Endodermal cell (in vitro differentiated cells): ENCODE measurements around the gene SPRR5. TPM values are rescaled to one million over a fixed set of nuclear protein-coding genes. Genes with fewer than 3 reads are reported as not detected.

ENCODE experiments used
- DNase-seq: peaks from one replicate; pipeline ENCODE4 v3.0.0-alpha.2; 2017
- H3K27ac ChIP-seq: 2 replicates; pipeline ENCODE4 v1.5.1; 2013; ENCODE audit warnings: mild to moderate bottlenecking, low read depth, low read length, moderate library complexity
- H3K27me3 ChIP-seq: 2 replicates; pipeline ENCODE4 v1.6.1; 2013; ENCODE audit warnings: mild to moderate bottlenecking, low read length, moderate library complexity; ENCODE audit not compliant: insufficient read depth, control insufficient read depth, poor library complexity, severe bottlenecking
- H3K36me3 ChIP-seq: 2 replicates; pipeline ENCODE4 v1.7.0; 2013; ENCODE audit warnings: mild to moderate bottlenecking, low read length, moderate library complexity; ENCODE audit not compliant: control insufficient read depth, insufficient read depth
- H3K4me1 ChIP-seq: one replicate; pipeline ENCODE4 v1.7.0; 2013; ENCODE audit warnings: low read length; ENCODE audit not compliant: control insufficient read depth, insufficient read depth
- H3K4me3 ChIP-seq: 2 replicates; pipeline ENCODE4 v1.5.1; 2013; ENCODE audit warnings: mild to moderate bottlenecking, low read length, moderate library complexity
- H3K9ac ChIP-seq: 2 replicates; pipeline ENCODE4 v1.6.1; 2013; ENCODE audit warnings: mild to moderate bottlenecking, low read length, moderate library complexity; ENCODE audit not compliant: poor library complexity, severe bottlenecking; ENCODE audit errors: extremely low read depth
- H3K9me3 ChIP-seq: 2 replicates; pipeline ENCODE4 v1.6.1; 2013; ENCODE audit warnings: mild to moderate bottlenecking, low read length, moderate library complexity; ENCODE audit not compliant: control insufficient read depth
- H3K27ac Mint-ChIP-seq: 2 replicates; pipeline ENCODE4 v1.8.0; 2020; ENCODE audit warnings: mixed read lengths
- H3K27me3 Mint-ChIP-seq: 2 replicates; pipeline ENCODE4 v1.8.0; 2021; ENCODE audit warnings: mild to moderate bottlenecking, mixed read lengths; ENCODE audit not compliant: insufficient read depth
- H3K36me3 Mint-ChIP-seq: 2 replicates; pipeline ENCODE4 v1.8.0; 2020; ENCODE audit warnings: low read depth, mixed read lengths
- H3K4me1 Mint-ChIP-seq: 2 replicates; pipeline ENCODE4 v1.8.0; 2020; ENCODE audit warnings: mixed read lengths
- H3K4me3 Mint-ChIP-seq: 2 replicates; pipeline ENCODE4 v1.8.0; 2020; ENCODE audit warnings: mild to moderate bottlenecking, moderate library complexity, mixed read lengths
- H3K9me3 Mint-ChIP-seq: 2 replicates; pipeline ENCODE4 v1.8.0; 2020; ENCODE audit warnings: mild to moderate bottlenecking, mixed read lengths
- CTCF ChIP-seq: fragments of 200-600 bp; sonication (generic); conservative IDR thresholded peaks from 2 replicates; pipeline ENCODE4 v1.5.0; 2021; ENCODE audit warnings: antibody characterized with exemption, mild to moderate bottlenecking
- WGBS, 2 experiments: methylation state at CpG; one replicate each; pipeline versions ENCODE4 v1.1.5 to v1.1.7; 2013; ENCODE audit warnings: missing lambda C conversion rate in 2 of 2, mixed read lengths in 1 of 2; ENCODE audit not compliant: insufficient coverage in 1 of 2, insufficient read length in 1 of 2; 5-methylcytosine and 5-hydroxymethylcytosine counted together
- total RNA-seq, 2 donors: library from RNA; stranded (reverse); fragmentation: NEBNext Ultra II Directional in 1 of 2; extraction: Animal tissue kit (Norgen Biotek cat#: 25700) in 1 of 2; gene quantifications; 2 replicates in 1 of 2; 3 replicates in 1 of 2; pipeline ENCODE4 v1.2.1, GENCODE V29; 2021

SPRR5 gene
- total RNA-seq, 2 donors from 2014 or later = not detected

GRCh38 chr1:152954436-152954835 is 7.4 kb downstream of the SPRR5 start:
- Mint-ChIP-seq H3K27ac (no peak overlapping the region), H3K9me3 (peaks cover 66% of the 10 kb centered on the region), H3K27me3 (peaks cover 2% of the 10 kb centered on the region), H3K4me1 (no peaks in the 10 kb centered on the region), H3K36me3 (no peaks in the 10 kb centered on the region), H3K4me3 (no peak overlapping the region)
- no peak overlapping the region for H3K9ac ChIP-seq
- peaks cover 17% of the 10 kb centered on the region for H3K9me3 ChIP-seq
- DNase-seq = no peak
- 72 to 96% methylated on average over 3 to 5 of the region's 6 CpGs for WGBS, 2 experiments
- no peaks in the 10 kb centered on the region for H3K36me3 ChIP-seq
- H3K27me3 ChIP-seq = no peaks in the 10 kb centered on the region
- no peak overlapping the region for H3K27ac ChIP-seq
- H3K4me3 ChIP-seq = no peak overlapping the region
- H3K4me1 ChIP-seq = no peaks in the 10 kb centered on the region
- no peak for TF ChIP-seq CTCF

DNA sequence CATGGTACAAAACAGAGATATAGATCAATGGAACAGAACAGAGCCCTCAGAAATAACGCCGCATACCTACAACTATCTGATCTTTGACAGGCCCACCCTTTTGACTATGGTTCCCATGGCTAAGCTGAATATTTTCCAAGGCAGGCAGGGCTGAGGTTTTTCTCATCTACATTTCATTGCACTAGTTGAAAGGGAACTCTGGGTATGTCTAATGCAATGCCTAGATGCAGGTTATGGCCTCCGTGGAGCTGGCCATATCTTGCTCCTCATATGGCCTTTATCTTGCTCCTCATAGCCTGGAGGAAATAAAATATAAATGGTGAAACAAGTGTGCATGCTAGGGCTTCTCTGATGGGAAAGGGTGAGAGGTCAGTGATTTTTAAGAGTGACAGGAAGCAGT is 10.6 kb downstream of the SPRR5 start:
- no peak for DNase-seq
- Histone ChIP-seq H3K4me3 (no peak overlapping the region), H3K9me3 (peaks cover 30% of the 10 kb centered on the region), H3K4me1 (no peaks in the 10 kb centered on the region), H3K9ac (no peak overlapping the region), H3K36me3 (no peaks in the 10 kb centered on the region), H3K27me3 (no peaks in the 10 kb centered on the region), H3K27ac (no peak overlapping the region)
- no peaks in the 10 kb centered on the region for H3K36me3 Mint-ChIP-seq
- H3K27ac Mint-ChIP-seq = no peak overlapping the region
- H3K9me3 Mint-ChIP-seq = peaks cover 49% of the 10 kb centered on the region
- WGBS, 2 experiments = 73 to 96% methylated on average over 3 of the region's 3 CpGs
- no peaks in the 10 kb centered on the region for H3K4me1 Mint-ChIP-seq
- no peak for TF ChIP-seq CTCF
- no peaks in the 10 kb centered on the region for H3K27me3 Mint-ChIP-seq
- no peak overlapping the region for H3K4me3 Mint-ChIP-seq

- Histone ChIP-seq H3K4me3 (no peak overlapping the region), H3K27me3 (no peaks in the 10 kb centered on the region), H3K27ac (no peak overlapping the region), H3K9ac (no peak overlapping the region), H3K9me3 (peaks cover 35% of the 10 kb centered on the region), H3K36me3 (no peaks in the 10 kb centered on the region), H3K4me1 (no peaks in the 10 kb centered on the region)
- Mint-ChIP-seq H3K27ac (no peak overlapping the region), H3K27me3 (no peaks in the 10 kb centered on the region), H3K36me3 (no peaks in the 10 kb centered on the region), H3K4me3 (no peak overlapping the region), H3K9me3 (peaks cover 38% of the 10 kb centered on the region), H3K4me1 (peaks cover 1% of the 10 kb centered on the region)
- WGBS, 2 experiments = 47% methylated on average over 1 of the region's 3 CpGs; no CpG with 5 or more reads in 1 of the 2 experiments
- DNase-seq = no peak
- TF ChIP-seq CTCF = no peak
Observed at GRCh38 chr1:152959273-152959672, 12.3 kb downstream of the SPRR5 start.
